C4-2B (cell line): Measurements from ENCODE around the gene PSMD12.

Experiments
- ZFX ChIP-seq: fragments of 450-650 bp; IDR thresholded peaks from 2 replicates; pipeline ENCODE4 v1.6.1; 2017
- TF ChIP-seq, protein P1 (sequence below): fragments of 450-650 bp; conservative IDR thresholded peaks from 2 replicates; pipeline ENCODE4 v1.5.1; 2017; ENCODE audit warnings: mild to moderate bottlenecking

DNA sequence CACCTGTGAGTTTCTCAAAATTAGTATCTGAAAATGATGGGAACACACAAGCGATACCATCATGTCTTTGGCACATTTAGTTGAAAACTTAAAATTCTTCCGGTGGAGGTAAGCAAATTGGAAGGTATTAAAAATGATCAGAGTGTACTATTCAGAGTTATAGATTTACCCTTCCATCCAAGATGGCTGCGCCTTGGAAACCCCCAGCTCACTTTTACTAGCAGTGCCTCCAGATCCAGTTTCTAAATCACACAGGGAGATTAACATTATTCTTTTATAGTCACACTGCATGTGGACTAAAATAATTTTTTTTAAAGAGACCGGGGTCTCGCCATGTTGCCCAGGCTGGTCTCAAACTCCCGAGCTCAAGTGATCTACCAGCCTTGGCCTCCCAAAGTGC, 25.7 kb upstream of the PSMD12 start:
- TF ChIP-seq, protein P1, sequence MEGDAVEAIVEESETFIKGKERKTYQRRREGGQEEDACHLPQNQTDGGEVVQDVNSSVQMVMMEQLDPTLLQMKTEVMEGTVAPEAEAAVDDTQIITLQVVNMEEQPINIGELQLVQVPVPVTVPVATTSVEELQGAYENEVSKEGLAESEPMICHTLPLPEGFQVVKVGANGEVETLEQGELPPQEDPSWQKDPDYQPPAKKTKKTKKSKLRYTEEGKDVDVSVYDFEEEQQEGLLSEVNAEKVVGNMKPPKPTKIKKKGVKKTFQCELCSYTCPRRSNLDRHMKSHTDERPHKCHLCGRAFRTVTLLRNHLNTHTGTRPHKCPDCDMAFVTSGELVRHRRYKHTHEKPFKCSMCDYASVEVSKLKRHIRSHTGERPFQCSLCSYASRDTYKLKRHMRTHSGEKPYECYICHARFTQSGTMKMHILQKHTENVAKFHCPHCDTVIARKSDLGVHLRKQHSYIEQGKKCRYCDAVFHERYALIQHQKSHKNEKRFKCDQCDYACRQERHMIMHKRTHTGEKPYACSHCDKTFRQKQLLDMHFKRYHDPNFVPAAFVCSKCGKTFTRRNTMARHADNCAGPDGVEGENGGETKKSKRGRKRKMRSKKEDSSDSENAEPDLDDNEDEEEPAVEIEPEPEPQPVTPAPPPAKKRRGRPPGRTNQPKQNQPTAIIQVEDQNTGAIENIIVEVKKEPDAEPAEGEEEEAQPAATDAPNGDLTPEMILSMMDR = no peak
- TF ChIP-seq ZFX = no peak
